HepG2 (cell line): ENCODE data around the gene RFTN1. TPM values are rescaled to one million over a fixed set of nuclear protein-coding genes. Genes with fewer than 3 reads are reported as not detected.

Experiments used
- ATAC-seq: fragments of 200-7000 bp; cut with Tn5 transposase; 3 replicates; pipeline ENCODE4 v1.9.1; 2020; ENCODE audit warnings: mild to moderate bottlenecking, moderate library complexity
- BruUV-seq: library from RNA; stranded (reverse); fragments of 400-500 nt; replicated peaks from 2 replicates; lab custom pipeline; 2021; lab: Mats Ljungman, UMichigan
- CTCF ChIA-PET: fragments of 300-600 bp; formaldehyde crosslinking; extraction: SDS; loops from one replicate; lab custom pipeline; 2021; ENCODE audit warnings: low total read pairs, inconsistent platforms, low intra/inter-chr PET ratio; lab: Yijun Ruan, JAX
- POLR2A ChIA-PET: fragments of 350-600 bp; sonication (Branson Sonifier 250); formaldehyde crosslinking; loops from one replicate; lab custom pipeline; 2020; ENCODE audit warnings: antibody characterized with exemption, inconsistent platforms; lab: Yijun Ruan, JAX
- DNase-seq: peaks from one replicate; pipeline ENCODE4 v3.0.0-alpha.2; 2015; ENCODE audit warnings: low spot score
- FAIRE-seq: peaks from 3 replicates; lab custom pipeline; 2011; peaks lifted over from hg19 to GRCh38; lab: Jason Lieb, UNC
- H2AFZ ChIP-seq: one replicate; pipeline ENCODE4 v1.6.1; 2011; ENCODE audit warnings: low read length, inconsistent platforms
- H3K27ac ChIP-seq: fragments of 300-600 bp; 3 replicates; pipeline ENCODE4 v1.8.0; 2011; ENCODE audit warnings: mixed run types, mild to moderate bottlenecking, mixed read lengths, low read length, inconsistent platforms; ENCODE audit not compliant: insufficient read depth; ENCODE audit errors: extremely low read length
- H3K27me3 ChIP-seq, 2 experiments: fragments of 200-600 bp in 1 of 2; 2 replicates in 1 of 2; 3 replicates in 1 of 2; pipeline versions ENCODE4 v1.6.0 to v1.8.0; 2011; ENCODE audit warnings: low read length in 2 of 2, mild to moderate bottlenecking in 2 of 2, moderate library complexity in 2 of 2, inconsistent platforms in 1 of 2; ENCODE audit not compliant: insufficient read depth in 2 of 2, control insufficient read depth in 1 of 2
- H3K36me3 ChIP-seq, 2 experiments: fragments of 200-600 bp in 1 of 2; replicated peaks in 1 of 2; 2 replicates in 1 of 2; 3 replicates in 1 of 2; pipeline versions ENCODE4 v1.5.1 to v1.8.0; 2011; ENCODE audit warnings: low read length in 2 of 2, inconsistent platforms in 1 of 2; ENCODE audit not compliant: insufficient read depth in 2 of 2, control insufficient read depth in 1 of 2
- H3K4me1 ChIP-seq: 2 replicates; pipeline ENCODE4 v1.5.1; 2012; ENCODE audit warnings: low read length, inconsistent platforms; ENCODE audit not compliant: insufficient read depth
- H3K4me2 ChIP-seq: 2 replicates; pipeline ENCODE4 v1.6.0; 2011; ENCODE audit warnings: low read depth, low read length, inconsistent platforms
- H3K4me3 ChIP-seq, 3 experiments: fragments of 200-600 bp in 1 of 3; sonication (generic), shearing (Covaris generic) in 1 of 3; replicated peaks in 1 of 3; 2 replicates each; pipeline ENCODE4 v1.5.1; 2011 to 2016; ENCODE audit warnings: low read length in 3 of 3, inconsistent platforms in 2 of 3, low read depth in 2 of 3, mild to moderate bottlenecking in 2 of 3, control low read depth in 1 of 3, mixed read lengths in 1 of 3; ENCODE audit not compliant: insufficient read depth in 1 of 3
- H3K79me2 ChIP-seq: one replicate; pipeline ENCODE4 v1.6.1; 2011; ENCODE audit warnings: low read length, inconsistent platforms; ENCODE audit not compliant: insufficient read depth
- H3K9ac ChIP-seq: 2 replicates; pipeline ENCODE4 v1.6.0; 2011; ENCODE audit warnings: mild to moderate bottlenecking, low read depth, low read length, inconsistent platforms; ENCODE audit not compliant: insufficient read depth
- H3K9me3 ChIP-seq: 2 replicates; pipeline ENCODE4 v1.5.1; 2012; ENCODE audit warnings: mild to moderate bottlenecking, low read length
- H4K20me1 ChIP-seq: 2 replicates; pipeline ENCODE4 v1.6.0; 2011; ENCODE audit warnings: inconsistent platforms, mild to moderate bottlenecking, low read length, moderate library complexity; ENCODE audit not compliant: insufficient read depth
- CEBPB ChIP-seq: IDR thresholded peaks from 2 replicates; pipeline ENCODE4 v1.6.1; 2011; ENCODE audit warnings: low read depth, low read length, improper control_type of control experiment, borderline replicate concordance
- CENPX ChIP-seq: sonication (generic); formaldehyde crosslinking; IDR thresholded peaks from 2 replicates; pipeline ENCODE4 v1.9.0; 2021; ENCODE audit warnings: mild to moderate bottlenecking, missing genetic modification reagents, moderate library complexity
- NCOA5 ChIP-seq: sonication (generic); formaldehyde crosslinking; IDR thresholded peaks from 2 replicates; pipeline ENCODE4 v1.4.0; 2020; ENCODE audit warnings: missing genetic modification reagents
- ZNF550 ChIP-seq: sonication (generic); formaldehyde crosslinking; IDR thresholded peaks from 2 replicates; pipeline ENCODE4 v1.4.0; 2020; ENCODE audit warnings: mild to moderate bottlenecking, missing genetic modification reagents, borderline replicate concordance
- WGBS: methylation state at CpG from one replicate; pipeline ENCODE4 v1.1.6; 2017; ENCODE audit warnings: low lambda C conversion rate; 5-methylcytosine and 5-hydroxymethylcytosine counted together
- in situ Hi-C: cut with HindIII; loops from 2 replicates; pipeline ENCODE4 v1.10.0; 2017; ENCODE audit warnings: low pct_unique_long_range_greater_than_20kb; ENCODE audit not compliant: extremely low pct_ligation_motif_present
- intact Hi-C: fragments of 100-400 bp; cut with micrococcal nuclease; formaldehyde crosslinking; loops from one replicate; pipeline ENCODE4 v1.10.0; 2022; ENCODE audit not compliant: unreplicated experiment
- polyA plus RNA-seq, 8 experiments: library from polyadenylated mRNA; depleted of rRNA in 3 of 8; stranded (reverse) in 7 of 8; unstranded in 1 of 8; fragments of >200 nt; fragmentation: Illumina TruSeq in 4 of 8; extraction: Trizol in 4 of 8; gene quantifications; 2 replicates each; pipeline versions ENCODE4 v1.2.1 to v1.2.3, GENCODE V29; 2011 to 2016; ENCODE audit warnings: low read depth in 4 of 8, missing spikeins in 1 of 8, mixed read lengths in 1 of 8; ENCODE audit not compliant: insufficient read depth in 1 of 8
- total RNA-seq, 5 experiments: library from RNA; depleted of rRNA; stranded (reverse); fragments of >200 nt; fragmentation: Illumina TruSeq; extraction: Trizol; gene quantifications; 2 replicates each; pipeline ENCODE4 v1.2.3, GENCODE V29; 2016; ENCODE audit warnings: low read depth in 1 of 5
- TF ChIP-seq, protein P1 (sequence below): sonication (generic); formaldehyde crosslinking; IDR thresholded peaks from 2 replicates; pipeline ENCODE4 v1.5.0; 2020; ENCODE audit warnings: missing genetic modification reagents
- TF ChIP-seq, protein P2 (sequence below): sonication (generic); formaldehyde crosslinking; IDR thresholded peaks from 2 replicates; pipeline ENCODE4 v1.5.0; 2020; ENCODE audit warnings: mild to moderate bottlenecking, missing genetic modification reagents, moderate library complexity

Gene RFTN1
- total and polyA plus RNA-seq, 2 of the 13 experiments (the other 11 are each of a cell fraction or from before 2014, with no cell fraction given) = not detected

DNA sequence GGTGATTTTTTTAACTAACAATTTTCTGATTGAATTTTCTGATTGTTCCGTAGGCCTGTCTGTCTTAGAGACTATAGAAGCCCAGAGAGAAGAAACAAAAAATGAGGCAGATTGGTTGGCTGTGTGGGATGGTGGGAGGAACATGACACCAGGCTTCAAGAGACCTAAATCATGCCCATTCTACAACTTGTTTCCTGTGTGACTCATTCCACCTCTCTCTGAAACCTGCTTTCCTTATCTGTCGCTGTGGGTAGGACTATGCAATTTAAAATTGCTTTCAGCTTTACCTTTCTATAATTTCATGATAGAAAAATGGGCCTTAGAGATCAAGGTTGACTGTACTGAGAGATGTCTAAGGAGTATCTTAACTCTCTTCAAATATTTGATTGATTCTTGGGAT, 203.9 kb downstream of the RFTN1 start (continued):
- TF ChIP-seq, protein P1, sequence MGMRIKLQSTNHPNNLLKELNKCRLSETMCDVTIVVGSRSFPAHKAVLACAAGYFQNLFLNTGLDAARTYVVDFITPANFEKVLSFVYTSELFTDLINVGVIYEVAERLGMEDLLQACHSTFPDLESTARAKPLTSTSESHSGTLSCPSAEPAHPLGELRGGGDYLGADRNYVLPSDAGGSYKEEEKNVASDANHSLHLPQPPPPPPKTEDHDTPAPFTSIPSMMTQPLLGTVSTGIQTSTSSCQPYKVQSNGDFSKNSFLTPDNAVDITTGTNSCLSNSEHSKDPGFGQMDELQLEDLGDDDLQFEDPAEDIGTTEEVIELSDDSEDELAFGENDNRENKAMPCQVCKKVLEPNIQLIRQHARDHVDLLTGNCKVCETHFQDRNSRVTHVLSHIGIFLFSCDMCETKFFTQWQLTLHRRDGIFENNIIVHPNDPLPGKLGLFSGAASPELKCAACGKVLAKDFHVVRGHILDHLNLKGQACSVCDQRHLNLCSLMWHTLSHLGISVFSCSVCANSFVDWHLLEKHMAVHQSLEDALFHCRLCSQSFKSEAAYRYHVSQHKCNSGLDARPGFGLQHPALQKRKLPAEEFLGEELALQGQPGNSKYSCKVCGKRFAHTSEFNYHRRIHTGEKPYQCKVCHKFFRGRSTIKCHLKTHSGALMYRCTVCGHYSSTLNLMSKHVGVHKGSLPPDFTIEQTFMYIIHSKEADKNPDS = no peak

DNA sequence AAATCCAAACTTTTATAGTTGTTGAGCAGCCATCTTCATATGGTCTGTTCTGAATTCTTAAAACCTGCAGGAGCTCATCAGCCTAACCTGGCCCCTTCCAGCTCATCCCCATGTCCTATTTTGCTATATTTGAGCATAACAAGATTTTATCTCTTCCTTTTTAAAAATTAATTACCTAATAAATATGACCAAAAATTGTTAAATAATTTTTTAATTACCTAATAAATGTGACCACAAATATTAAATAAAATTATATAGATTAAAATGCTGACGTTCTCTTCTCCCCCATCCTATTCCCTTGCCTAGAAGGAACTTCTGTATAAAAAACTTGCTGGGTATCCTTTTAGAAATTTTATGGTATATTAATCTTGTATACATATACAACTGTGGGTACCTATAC, 204.8 kb downstream of the RFTN1 start:
- Histone ChIP-seq H3K36me3 (peaks cover 11 to 40% of the 10 kb centered on the region in 2 experiments), H3K9ac (no peak overlapping the region), H3K9me3 (no peaks in the 10 kb centered on the region), H3K4me1 (peaks cover 10% of the 10 kb centered on the region; the same call in 1 of the 2 replicates), H3K27ac (no peak overlapping the region), H4K20me1 (no peaks in the 10 kb centered on the region), H3K79me2 (peaks cover 2% of the 10 kb centered on the region), H2AFZ (no peak overlapping the region), H3K4me2 (no peak overlapping the region), H3K4me3 (no peak overlapping the region), H3K27me3 (no peaks in the 10 kb centered on the region)
- POLR2A ChIA-PET = no interaction called here
- FAIRE-seq = no peak
- CTCF ChIA-PET = no interaction called here
- DNase-seq = no peak
- no TSS peak for BruUV-seq
- in situ Hi-C loops (no loop called here), intact Hi-C loops (no loop called here)
- no peak for ATAC-seq
- 98% methylated on average over 1 of the region's 1 CpG for WGBS
- TF ChIP-seq NCOA5 (CRISPR knock-in tag) (no peak), CENPX (no peak), ZNF550 (no peak), CEBPB (no peak)
- TF ChIP-seq, protein P2, sequence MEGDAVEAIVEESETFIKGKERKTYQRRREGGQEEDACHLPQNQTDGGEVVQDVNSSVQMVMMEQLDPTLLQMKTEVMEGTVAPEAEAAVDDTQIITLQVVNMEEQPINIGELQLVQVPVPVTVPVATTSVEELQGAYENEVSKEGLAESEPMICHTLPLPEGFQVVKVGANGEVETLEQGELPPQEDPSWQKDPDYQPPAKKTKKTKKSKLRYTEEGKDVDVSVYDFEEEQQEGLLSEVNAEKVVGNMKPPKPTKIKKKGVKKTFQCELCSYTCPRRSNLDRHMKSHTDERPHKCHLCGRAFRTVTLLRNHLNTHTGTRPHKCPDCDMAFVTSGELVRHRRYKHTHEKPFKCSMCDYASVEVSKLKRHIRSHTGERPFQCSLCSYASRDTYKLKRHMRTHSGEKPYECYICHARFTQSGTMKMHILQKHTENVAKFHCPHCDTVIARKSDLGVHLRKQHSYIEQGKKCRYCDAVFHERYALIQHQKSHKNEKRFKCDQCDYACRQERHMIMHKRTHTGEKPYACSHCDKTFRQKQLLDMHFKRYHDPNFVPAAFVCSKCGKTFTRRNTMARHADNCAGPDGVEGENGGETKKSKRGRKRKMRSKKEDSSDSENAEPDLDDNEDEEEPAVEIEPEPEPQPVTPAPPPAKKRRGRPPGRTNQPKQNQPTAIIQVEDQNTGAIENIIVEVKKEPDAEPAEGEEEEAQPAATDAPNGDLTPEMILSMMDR (CRISPR knock-in tag) = no peak
